HL-60/S4 (cell line): Measurements from ENCODE around the gene MROH2B.
"Not testable (repeated sequence)": the region's sequence is repeated elsewhere in the genome, so short reads cannot be mapped to it uniquely, and the experiment has no call there.

Experiments
- in situ Hi-C: fragments of 300-500 bp; cut with MboI; formaldehyde crosslinking; loops from 2 replicates; pipeline ENCODE4 v1.14.3; 2022; ENCODE audit warnings: low sequenced_read_pairs

MROH2B gene

GRCh38 chr5:41032973-41033372 is 38.2 kb downstream of the MROH2B start:
- in situ Hi-C loops, result no loop called here

- in situ Hi-C loops, result not testable (repeated sequence)
Observed at GRCh38 chr5:41022600-41022999, 48.5 kb downstream of the MROH2B start.

- in situ Hi-C loops, result no loop called here
Observed at GRCh38 chr5:41012318-41012717, 58.8 kb downstream of the MROH2B start.

- in situ Hi-C loops, result no loop called here
Observed at GRCh38 chr5:41010572-41010971, 60.6 kb downstream of the MROH2B start.

- in situ Hi-C loops, result no loop called here
Observed at GRCh38 chr5:41009232-41009631, 61.9 kb downstream of the MROH2B start.

GRCh38 chr5:41004931-41005330 is 66.2 kb downstream of the MROH2B start:
- in situ Hi-C loops, result no loop called here

- in situ Hi-C loops, result no loop called here
Observed at GRCh38 chr5:41003670-41004376, 67.3 kb downstream of the MROH2B start.

GRCh38 chr5:40999966-41000365 is 71.2 kb downstream of the MROH2B start:
- in situ Hi-C loops, result no loop called here

- in situ Hi-C loops, result no loop called here
Observed at GRCh38 chr5:40999142-40999541, 72.0 kb downstream of the MROH2B start.

GRCh38 chr5:40995801-40996586 is 75.1 kb downstream of the MROH2B start:
- in situ Hi-C loops, result no loop called here

GRCh38 chr5:40991981-40992559 is 79.1 kb downstream of the MROH2B start:
- in situ Hi-C loops, result no loop called here

GRCh38 chr5:40991168-40991980 is 79.8 kb downstream of the MROH2B start:
- in situ Hi-C loops, result no loop called here

- in situ Hi-C loops, result no loop called here
Observed at GRCh38 chr5:40988746-40989510, 82.2 kb downstream of the MROH2B start.

- in situ Hi-C loops, result no loop called here
Observed at GRCh38 chr5:40987349-40987748, 83.8 kb downstream of the MROH2B start.

- in situ Hi-C loops, result no loop called here
Observed at GRCh38 chr5:40986666-40987065, 84.5 kb downstream of the MROH2B start.

GRCh38 chr5:40985501-40985900 is 85.6 kb downstream of the MROH2B start:
- in situ Hi-C loops, result no loop called here

- in situ Hi-C loops, result no loop called here
Observed at GRCh38 chr5:40984884-40985283, 86.3 kb downstream of the MROH2B start.

GRCh38 chr5:40983781-40984180 is 87.4 kb downstream of the MROH2B start:
- in situ Hi-C loops, result no loop called here

- in situ Hi-C loops, result no loop called here
Observed at GRCh38 chr5:40981420-40981819, 89.7 kb downstream of the MROH2B start.

- in situ Hi-C loops, result no loop called here
Observed at GRCh38 chr5:40976836-40977235, 94.3 kb downstream of the MROH2B start.
